GM12878 (cell line): Measurements from ENCODE around the gene S100A16. TPM values are rescaled to one million over a fixed set of nuclear protein-coding genes. Genes with fewer than 3 reads are reported as not detected.

Source experiments
- ASH2L ChIP-seq: fragments of 300-600, 200-600 bp; sonication (generic); IDR thresholded peaks from 2 replicates; pipeline ENCODE4 v1.6.1; 2017; ENCODE audit warnings: low read depth, mild to moderate bottlenecking, borderline replicate concordance
- CHD4 ChIP-seq: fragments of 200-600 bp; sonication (generic); IDR thresholded peaks from 2 replicates; pipeline ENCODE4 v1.6.1; 2016; ENCODE audit warnings: mild to moderate bottlenecking
- DPF2 ChIP-seq: fragments of 450-650 bp; IDR thresholded peaks from 2 replicates; pipeline ENCODE4 v1.6.1; 2017; ENCODE audit warnings: mild to moderate bottlenecking
- EGR1 ChIP-seq, 2 experiments: IDR thresholded peaks; 1 replicate in 1 of 2; 2 replicates in 1 of 2; pipeline ENCODE4 v1.6.1; 2011 to 2012; ENCODE audit warnings: low read depth in 2 of 2, low read length in 2 of 2, borderline replicate concordance in 1 of 2, mild to moderate bottlenecking in 1 of 2, moderate library complexity in 1 of 2
- ETV6 ChIP-seq, 2 experiments: fragments of 450-650 bp in 1 of 2; IDR thresholded peaks in 1 of 2; conservative IDR thresholded peaks in 1 of 2; 2 replicates each; pipeline ENCODE4 v1.6.1; 2014; ENCODE audit warnings: antibody characterized with exemption in 1 of 2, borderline replicate concordance in 1 of 2, low read depth in 1 of 2, mild to moderate bottlenecking in 1 of 2, moderate library complexity in 1 of 2
- EZH2 ChIP-seq: IDR thresholded peaks from 2 replicates; pipeline ENCODE4 v1.6.1; 2012; ENCODE audit warnings: low read depth, mild to moderate bottlenecking, control low read depth, inconsistent platforms, low read length, borderline replicate concordance; ENCODE audit not compliant: control insufficient read depth
- HDAC2 ChIP-seq: fragments of 200-600 bp; sonication (generic); IDR thresholded peaks from 2 replicates; pipeline ENCODE4 v1.6.1; 2017
- KDM1A ChIP-seq: fragments of 200-600 bp; sonication (generic); IDR thresholded peaks from 2 replicates; pipeline ENCODE4 v1.6.1; 2016; ENCODE audit warnings: borderline replicate concordance
- KLF5 ChIP-seq: fragments of 450-650 bp; IDR thresholded peaks from 2 replicates; pipeline ENCODE4 v1.6.1; 2014; ENCODE audit warnings: mild to moderate bottlenecking; ENCODE audit not compliant: partially characterized antibody
- MTA3 ChIP-seq: IDR thresholded peaks from 2 replicates; pipeline ENCODE4 v1.6.1; 2012; ENCODE audit warnings: low read length, inconsistent platforms, borderline replicate concordance
- NFXL1 ChIP-seq: fragments of 450-650 bp; IDR thresholded peaks from 2 replicates; pipeline ENCODE4 v1.6.1; 2017; ENCODE audit warnings: antibody characterized with exemption, mild to moderate bottlenecking, borderline replicate concordance
- NFYA ChIP-seq: IDR thresholded peaks from 2 replicates; pipeline ENCODE4 v1.6.1; 2011; ENCODE audit warnings: low read depth, mild to moderate bottlenecking, low read length, improper control_type of control experiment, borderline replicate concordance
- PAX5 ChIP-seq: IDR thresholded peaks from 2 replicates; pipeline ENCODE4 v1.6.1; 2011; ENCODE audit warnings: low read depth, low read length, borderline replicate concordance
- PAX8 ChIP-seq: fragments of 450-650 bp; IDR thresholded peaks from 2 replicates; pipeline ENCODE4 v1.6.1; 2017; ENCODE audit warnings: mild to moderate bottlenecking, moderate library complexity
- PBX3 ChIP-seq: IDR thresholded peaks from 2 replicates; pipeline ENCODE4 v1.6.1; 2011; ENCODE audit warnings: mild to moderate bottlenecking, low read depth, low read length, moderate library complexity; ENCODE audit not compliant: insufficient replicate concordance
- POU2F2 ChIP-seq: IDR thresholded peaks from 3 replicates; pipeline ENCODE4 v1.6.1; 2011; ENCODE audit warnings: low read depth, mild to moderate bottlenecking, low read length, borderline replicate concordance
- RAD21 ChIP-seq: IDR thresholded peaks from 2 replicates; pipeline ENCODE4 v1.6.1; 2011; ENCODE audit warnings: mild to moderate bottlenecking, low read depth, low read length, moderate library complexity; ENCODE audit not compliant: insufficient read depth
- RB1 ChIP-seq: fragments of 450-650 bp; formaldehyde crosslinking; IDR thresholded peaks from 2 replicates; pipeline ENCODE4 v1.6.1; 2017; ENCODE audit warnings: mild to moderate bottlenecking, borderline replicate concordance
- RCOR1 ChIP-seq: conservative IDR thresholded peaks from 2 replicates; pipeline ENCODE4 v1.6.1; 2012; ENCODE audit warnings: low read depth, low read length, improper control_type of control experiment
- SIN3A ChIP-seq: IDR thresholded peaks from 2 replicates; pipeline ENCODE4 v1.6.1; 2012; ENCODE audit warnings: low read depth, low read length, improper control_type of control experiment
- SP1 ChIP-seq: IDR thresholded peaks from one replicate; pipeline ENCODE4 v1.6.1; 2011; ENCODE audit warnings: low read depth, low read length
- SREBF2 ChIP-seq: IDR thresholded peaks from 2 replicates; pipeline ENCODE4 v1.6.1; 2012; ENCODE audit warnings: mild to moderate bottlenecking, low read length
- ZBTB33 ChIP-seq: fragments of 450-650 bp; IDR thresholded peaks from 2 replicates; pipeline ENCODE4 v1.6.1; 2017; ENCODE audit warnings: mild to moderate bottlenecking
- ZZZ3 ChIP-seq: IDR thresholded peaks from 2 replicates; pipeline ENCODE4 v1.6.1; 2011; ENCODE audit warnings: low read depth; ENCODE audit not compliant: control insufficient read depth, insufficient read length
- polyA plus RNA-seq, 11 experiments: library from polyadenylated mRNA; depleted of rRNA in 4 of 11; unstranded in 6 of 11; stranded (reverse) in 5 of 11; fragments of >200 nt; fragmentation: Nextera tagmentation in 4 of 11; fragmentation: Illumina TruSeq in 1 of 11; extraction: Ambion mirVana in 4 of 11; extraction: Trizol in 1 of 11; gene quantifications; 1 replicate in 1 of 11; 2 replicates in 10 of 11; pipeline versions ENCODE4 v1.2.1 to v1.2.3, GENCODE V29; 2011 to 2016; ENCODE audit warnings: inconsistent platforms in 2 of 11, missing spikeins in 2 of 11, low read depth in 1 of 11
- total RNA-seq, 4 experiments: library from RNA; depleted of rRNA in 3 of 4; stranded (reverse); fragments of >200 nt in 3 of 4; fragmentation: Illumina TruSeq in 1 of 4; extraction: Trizol in 1 of 4; gene quantifications; 2 replicates each; pipeline versions ENCODE4 v1.2.1 to v1.2.3, GENCODE V29; 2013 to 2021
- TF ChIP-seq, protein P1 (sequence below): fragments of 450-650 bp; IDR thresholded peaks from 2 replicates; pipeline ENCODE4 v1.6.1; 2014; ENCODE audit warnings: mild to moderate bottlenecking
- TF ChIP-seq, protein P2 (sequence below): IDR thresholded peaks from 2 replicates; pipeline ENCODE4 v1.6.1; 2011; ENCODE audit warnings: low read depth, low read length, improper control_type of control experiment, borderline replicate concordance

The S100A16 gene
- total and polyA plus RNA-seq, 10 of the 15 experiments (the other 5 are each of a cell fraction or from before 2014, with no cell fraction given), result 0.14 to 0.51 (median 0.25) TPM; not detected in 6

GRCh38 chr1:153598309-153599172 is 14.4 kb downstream of the S100A16 start (continued):
- no peak for TF ChIP-seq ZBTB33
- no peak for TF ChIP-seq PAX8
- TF ChIP-seq NFXL1, result no peak
- peak; percentile 32 for TF ChIP-seq KLF5
- no peak for TF ChIP-seq HDAC2
- TF ChIP-seq SIN3A, result 0 out of 2 replicates have a peak, but pooled peaks have one; percentile 39
- no peak for TF ChIP-seq PAX5
- 0 out of 2 replicates have a peak, but pooled peaks have one; percentile 13 for TF ChIP-seq RAD21
- peak; percentile 89 for TF ChIP-seq POU2F2
- TF ChIP-seq, protein P1, sequence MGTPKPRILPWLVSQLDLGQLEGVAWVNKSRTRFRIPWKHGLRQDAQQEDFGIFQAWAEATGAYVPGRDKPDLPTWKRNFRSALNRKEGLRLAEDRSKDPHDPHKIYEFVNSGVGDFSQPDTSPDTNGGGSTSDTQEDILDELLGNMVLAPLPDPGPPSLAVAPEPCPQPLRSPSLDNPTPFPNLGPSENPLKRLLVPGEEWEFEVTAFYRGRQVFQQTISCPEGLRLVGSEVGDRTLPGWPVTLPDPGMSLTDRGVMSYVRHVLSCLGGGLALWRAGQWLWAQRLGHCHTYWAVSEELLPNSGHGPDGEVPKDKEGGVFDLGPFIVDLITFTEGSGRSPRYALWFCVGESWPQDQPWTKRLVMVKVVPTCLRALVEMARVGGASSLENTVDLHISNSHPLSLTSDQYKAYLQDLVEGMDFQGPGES, result no peak
- peak; percentile 50 for TF ChIP-seq SP1
- no peak for TF ChIP-seq RCOR1
- TF ChIP-seq ZZZ3, result no peak
- peak; percentile 67 for TF ChIP-seq DPF2
- no peak for TF ChIP-seq NFYA
- TF ChIP-seq PBX3, result peak; percentile 14
- no peak for TF ChIP-seq KDM1A
- TF ChIP-seq, protein P2, sequence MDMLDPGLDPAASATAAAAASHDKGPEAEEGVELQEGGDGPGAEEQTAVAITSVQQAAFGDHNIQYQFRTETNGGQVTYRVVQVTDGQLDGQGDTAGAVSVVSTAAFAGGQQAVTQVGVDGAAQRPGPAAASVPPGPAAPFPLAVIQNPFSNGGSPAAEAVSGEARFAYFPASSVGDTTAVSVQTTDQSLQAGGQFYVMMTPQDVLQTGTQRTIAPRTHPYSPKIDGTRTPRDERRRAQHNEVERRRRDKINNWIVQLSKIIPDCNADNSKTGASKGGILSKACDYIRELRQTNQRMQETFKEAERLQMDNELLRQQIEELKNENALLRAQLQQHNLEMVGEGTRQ, result no peak
- TF ChIP-seq RB1, result no peak
- TF ChIP-seq MTA3, result no peak
- no peak for TF ChIP-seq CHD4
- 0 out of 2 replicates have a peak, but pooled peaks have one; percentile 33 for TF ChIP-seq ASH2L
- no peak for TF ChIP-seq EGR1 (IDR thresholded peaks at IDR 0.05; ENCODE audit: borderline replicate concordance in 1 of 2, low read depth in 2 of 2, low read length in 2 of 2)
- TF ChIP-seq EZH2, result no peak
- no peak for TF ChIP-seq SREBF2
- peak in 1 of 2 experiments; percentile 53; a peak in 1 of 4 replicates for TF ChIP-seq ETV6 (conservative IDR thresholded peaks at IDR 0.05 in 1 of 2, IDR thresholded peaks at IDR 0.05 in 1 of 2; ENCODE audit: borderline replicate concordance in 1 of 2, low read depth in 1 of 2)
